Measurements from ENCODE around the gene SLC41A3.

DNA sequence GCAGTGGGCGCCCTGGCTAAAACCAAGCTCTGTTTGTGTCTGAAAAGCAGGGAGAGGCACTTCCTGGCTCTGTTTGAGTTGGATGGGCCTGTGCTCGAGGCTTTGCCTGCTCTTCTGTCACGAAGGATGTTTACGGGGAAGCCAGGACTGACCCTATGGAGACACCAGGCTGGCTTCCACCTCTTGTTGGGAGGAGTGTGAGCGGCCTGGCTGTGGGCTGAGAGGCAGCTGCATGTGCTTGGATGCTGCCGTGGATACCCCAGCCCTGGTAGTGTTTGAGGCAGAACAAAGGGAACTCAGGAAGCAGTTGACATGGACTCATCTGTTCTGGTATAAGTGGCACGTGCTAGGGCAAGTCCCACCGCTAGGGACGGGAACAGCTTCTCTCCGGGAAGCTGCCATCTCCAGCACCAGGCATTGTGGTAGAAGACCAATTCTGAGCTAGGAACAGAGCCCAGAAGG is 17.6 kb upstream of the SLC41A3 start:
- TF ChIP-seq, protein P1, sequence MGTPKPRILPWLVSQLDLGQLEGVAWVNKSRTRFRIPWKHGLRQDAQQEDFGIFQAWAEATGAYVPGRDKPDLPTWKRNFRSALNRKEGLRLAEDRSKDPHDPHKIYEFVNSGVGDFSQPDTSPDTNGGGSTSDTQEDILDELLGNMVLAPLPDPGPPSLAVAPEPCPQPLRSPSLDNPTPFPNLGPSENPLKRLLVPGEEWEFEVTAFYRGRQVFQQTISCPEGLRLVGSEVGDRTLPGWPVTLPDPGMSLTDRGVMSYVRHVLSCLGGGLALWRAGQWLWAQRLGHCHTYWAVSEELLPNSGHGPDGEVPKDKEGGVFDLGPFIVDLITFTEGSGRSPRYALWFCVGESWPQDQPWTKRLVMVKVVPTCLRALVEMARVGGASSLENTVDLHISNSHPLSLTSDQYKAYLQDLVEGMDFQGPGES (IDR thresholded peaks at IDR 0.05) = no peak
- no peak for TF ChIP-seq POLR2A (IDR thresholded peaks at IDR 0.05; ENCODE audit: low read depth, low read length)
- no peak for TF ChIP-seq YY1 (IDR thresholded peaks at IDR 0.05; ENCODE audit: low read depth, low read length)
- no peak for TF ChIP-seq MAX (IDR thresholded peaks at IDR 0.05; ENCODE audit: low read depth, low read length)
